KMS-11 (cell line): ENCODE measurements around the gene STRAP.
A peak's percentile ranks its signal among the peaks of the same experiment; 100 is the strongest.

Experiments used
- H2AFZ ChIP-seq: fragments of 200-600 bp; sonication (generic); 2 replicates; pipeline ENCODE4 v1.6.1; 2016; ENCODE audit warnings: antibody characterized with exemption, mixed run types, low read depth
- H3K27ac ChIP-seq: fragments of 200-600 bp; sonication (generic); 2 replicates; pipeline ENCODE4 v1.6.1; 2016; ENCODE audit warnings: mild to moderate bottlenecking, mixed run types
- H3K27me3 ChIP-seq: fragments of 200-600 bp; sonication (generic); 2 replicates; pipeline ENCODE4 v1.6.1; 2017; ENCODE audit warnings: mild to moderate bottlenecking, low read depth, mixed run types, moderate library complexity; ENCODE audit not compliant: insufficient read depth
- H3K36me3 ChIP-seq: fragments of 200-600 bp; sonication (generic); 2 replicates; pipeline ENCODE4 v1.6.1; 2017; ENCODE audit warnings: mild to moderate bottlenecking, mixed run types; ENCODE audit not compliant: insufficient read depth
- H3K4me1 ChIP-seq: fragments of 200-600 bp; sonication (generic); 2 replicates; pipeline ENCODE4 v1.6.1; 2016; ENCODE audit warnings: mild to moderate bottlenecking, low read depth, mixed run types; ENCODE audit not compliant: poor library complexity, severe bottlenecking
- H3K4me2 ChIP-seq: fragments of 200-600 bp; sonication (generic); 2 replicates; pipeline ENCODE4 v1.7.0; 2016; ENCODE audit warnings: mild to moderate bottlenecking, mixed run types
- H3K4me3 ChIP-seq: fragments of 200-600 bp; sonication (generic); IDR thresholded peaks from 2 replicates; pipeline ENCODE4 v1.6.1; 2017; ENCODE audit warnings: low read depth, low read length, mixed read lengths; ENCODE audit not compliant: insufficient read depth
- H3K79me2 ChIP-seq: fragments of 200-600 bp; sonication (generic); 2 replicates; pipeline ENCODE4 v1.6.1; 2016; ENCODE audit warnings: low read depth, mixed run types; ENCODE audit not compliant: insufficient read depth
- H3K9ac ChIP-seq: fragments of 200-600 bp; sonication (generic); 2 replicates; pipeline ENCODE4 v1.6.1; 2016; ENCODE audit warnings: mild to moderate bottlenecking, mixed run types
- H4K20me1 ChIP-seq: fragments of 200-600 bp; sonication (generic); 2 replicates; pipeline ENCODE4 v1.6.1; 2016; ENCODE audit warnings: mild to moderate bottlenecking, mixed run types; ENCODE audit not compliant: insufficient read depth
- CTCF ChIP-seq: fragments of 200-600 bp; sonication (generic); conservative IDR thresholded peaks from 2 replicates; pipeline ENCODE4 v1.6.1; 2017; ENCODE audit warnings: low read depth, mild to moderate bottlenecking, antibody characterized with exemption, low read length, moderate library complexity, mixed read lengths

STRAP gene

GRCh38 chr12:15854916-15855315 lies 27.3 kb upstream of the STRAP start:
- Histone ChIP-seq H3K27me3 (no peaks in the 10 kb centered on the region), H3K27ac (no peak overlapping the region), H3K9ac (no peak overlapping the region), H3K4me1 (peaks cover 6% of the 10 kb centered on the region), H4K20me1 (no peaks in the 10 kb centered on the region), H3K79me2 (no peaks in the 10 kb centered on the region), H3K36me3 (no peaks in the 10 kb centered on the region), H2AFZ (no peak overlapping the region), H3K4me2 (no peak overlapping the region), H3K4me3 (no peak overlapping the region)
- no peak for TF ChIP-seq CTCF

GRCh38 chr12:15855646-15856045 lies 26.5 kb upstream of the STRAP start:
- Histone ChIP-seq H3K9ac (no peak overlapping the region), H3K36me3 (no peaks in the 10 kb centered on the region), H3K27me3 (no peaks in the 10 kb centered on the region), H3K79me2 (no peaks in the 10 kb centered on the region), H4K20me1 (no peaks in the 10 kb centered on the region), H3K27ac (no peak overlapping the region), H2AFZ (no peak overlapping the region), H3K4me3 (no peak overlapping the region), H3K4me2 (no peak overlapping the region), H3K4me1 (peaks cover 6% of the 10 kb centered on the region)
- no peak for TF ChIP-seq CTCF

- H2AFZ ChIP-seq, result no peak overlapping the region
- no peak overlapping the region for H3K27ac ChIP-seq
- H3K4me3 ChIP-seq, result no peak overlapping the region
- no peaks in the 10 kb centered on the region for H3K27me3 ChIP-seq
- peak; percentile 73 for TF ChIP-seq CTCF
- no peak overlapping the region for H3K4me2 ChIP-seq
- H3K4me1 ChIP-seq, result peaks cover 6% of the 10 kb centered on the region
- no peaks in the 10 kb centered on the region for H3K79me2 ChIP-seq
- H4K20me1 ChIP-seq, result no peaks in the 10 kb centered on the region
- H3K9ac ChIP-seq, result no peak overlapping the region
- H3K36me3 ChIP-seq, result no peaks in the 10 kb centered on the region
These were observed 25.8 kb upstream of the STRAP start for GRCh38 chr12:15856097-15856982.

DNA sequence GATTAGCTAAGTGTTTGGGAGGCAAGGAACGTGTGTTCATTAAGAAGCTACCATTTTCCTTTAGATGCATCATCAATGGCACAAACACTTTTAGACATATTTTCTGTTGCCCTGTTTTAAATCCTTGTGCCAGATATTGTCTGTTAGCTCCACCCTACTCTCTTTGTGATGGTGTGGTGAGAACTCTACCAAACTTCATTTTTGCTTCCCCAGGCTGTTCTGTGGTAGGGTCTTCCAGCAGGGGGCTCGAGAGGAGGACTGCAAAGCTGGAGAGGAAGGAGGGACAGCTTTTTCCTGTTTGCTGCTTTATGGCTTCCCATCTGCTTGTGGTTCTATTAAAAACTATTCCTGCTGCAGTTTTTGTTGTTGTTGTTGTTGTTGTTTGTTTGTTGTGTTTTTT lies 23.8 kb upstream of the STRAP start:
- H3K36me3 ChIP-seq, result no peaks in the 10 kb centered on the region
- H3K4me1 ChIP-seq, result peaks cover 6% of the 10 kb centered on the region
- no peak for TF ChIP-seq CTCF
- no peaks in the 10 kb centered on the region for H3K79me2 ChIP-seq
- no peaks in the 10 kb centered on the region for H4K20me1 ChIP-seq
- H2AFZ ChIP-seq, result no peak overlapping the region
- no peak overlapping the region for H3K9ac ChIP-seq
- H3K4me2 ChIP-seq, result no peak overlapping the region
- no peaks in the 10 kb centered on the region for H3K27me3 ChIP-seq
- no peak overlapping the region for H3K27ac ChIP-seq
- H3K4me3 ChIP-seq, result no peak overlapping the region
